HEK293 (cell line): ENCODE results near the gene WRNIP1.

ENCODE experiments used
- BCL11B ChIP-seq: fragments of 450-650 bp; formaldehyde crosslinking; IDR thresholded peaks from 2 replicates; pipeline ENCODE4 v1.5.1; 2016; ENCODE audit warnings: low read depth, missing biosample characterization, missing genetic modification characterization
- MZF1 ChIP-seq: fragments of 450-650 bp; formaldehyde crosslinking; IDR thresholded peaks from 2 replicates; pipeline ENCODE4 v1.5.1; 2017; ENCODE audit warnings: missing biosample characterization, missing genetic modification characterization, borderline replicate concordance
- ZBTB1 ChIP-seq: fragments of 450-650 bp; formaldehyde crosslinking; IDR thresholded peaks from 2 replicates; pipeline ENCODE4 v1.5.1; 2016; ENCODE audit warnings: missing biosample characterization, missing genetic modification characterization
- TF ChIP-seq, protein P1 (sequence below): fragments of 450-650 bp; formaldehyde crosslinking; IDR thresholded peaks from 2 replicates; pipeline ENCODE4 v1.5.1; 2016; ENCODE audit warnings: missing biosample characterization, missing genetic modification characterization
- TF ChIP-seq, protein P2 (sequence below): fragments of 450-650 bp; formaldehyde crosslinking; IDR thresholded peaks from 2 replicates; pipeline ENCODE4 v1.5.1; 2016; ENCODE audit warnings: missing biosample characterization, missing genetic modification characterization
- TF ChIP-seq, protein P3 (sequence below): fragments of 450-650 bp; IDR thresholded peaks from 2 replicates; pipeline ENCODE4 v1.5.1; 2018; ENCODE audit warnings: missing biosample characterization, mild to moderate bottlenecking, missing genetic modification characterization

DNA sequence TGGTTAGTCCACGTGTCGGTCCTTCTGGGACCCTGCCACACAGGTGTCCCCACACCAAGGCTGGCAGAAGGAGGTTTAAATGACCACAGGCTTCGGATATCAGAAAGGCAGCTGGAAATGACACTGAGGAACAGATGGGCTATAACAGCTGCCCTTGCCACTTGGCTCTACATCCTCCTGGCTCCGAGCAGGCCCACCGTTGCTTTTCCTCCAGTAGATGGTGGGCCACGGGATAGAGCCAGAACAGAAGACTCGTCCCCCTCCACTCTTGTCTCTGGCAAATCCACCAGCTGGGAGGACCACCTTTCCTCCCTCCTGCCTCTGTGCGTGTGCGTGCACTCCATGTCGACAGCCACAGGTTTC lies 17.6 kb downstream of the WRNIP1 start:
- TF ChIP-seq, protein P1, sequence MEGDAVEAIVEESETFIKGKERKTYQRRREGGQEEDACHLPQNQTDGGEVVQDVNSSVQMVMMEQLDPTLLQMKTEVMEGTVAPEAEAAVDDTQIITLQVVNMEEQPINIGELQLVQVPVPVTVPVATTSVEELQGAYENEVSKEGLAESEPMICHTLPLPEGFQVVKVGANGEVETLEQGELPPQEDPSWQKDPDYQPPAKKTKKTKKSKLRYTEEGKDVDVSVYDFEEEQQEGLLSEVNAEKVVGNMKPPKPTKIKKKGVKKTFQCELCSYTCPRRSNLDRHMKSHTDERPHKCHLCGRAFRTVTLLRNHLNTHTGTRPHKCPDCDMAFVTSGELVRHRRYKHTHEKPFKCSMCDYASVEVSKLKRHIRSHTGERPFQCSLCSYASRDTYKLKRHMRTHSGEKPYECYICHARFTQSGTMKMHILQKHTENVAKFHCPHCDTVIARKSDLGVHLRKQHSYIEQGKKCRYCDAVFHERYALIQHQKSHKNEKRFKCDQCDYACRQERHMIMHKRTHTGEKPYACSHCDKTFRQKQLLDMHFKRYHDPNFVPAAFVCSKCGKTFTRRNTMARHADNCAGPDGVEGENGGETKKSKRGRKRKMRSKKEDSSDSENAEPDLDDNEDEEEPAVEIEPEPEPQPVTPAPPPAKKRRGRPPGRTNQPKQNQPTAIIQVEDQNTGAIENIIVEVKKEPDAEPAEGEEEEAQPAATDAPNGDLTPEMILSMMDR, result no peak
- TF ChIP-seq, protein P2, sequence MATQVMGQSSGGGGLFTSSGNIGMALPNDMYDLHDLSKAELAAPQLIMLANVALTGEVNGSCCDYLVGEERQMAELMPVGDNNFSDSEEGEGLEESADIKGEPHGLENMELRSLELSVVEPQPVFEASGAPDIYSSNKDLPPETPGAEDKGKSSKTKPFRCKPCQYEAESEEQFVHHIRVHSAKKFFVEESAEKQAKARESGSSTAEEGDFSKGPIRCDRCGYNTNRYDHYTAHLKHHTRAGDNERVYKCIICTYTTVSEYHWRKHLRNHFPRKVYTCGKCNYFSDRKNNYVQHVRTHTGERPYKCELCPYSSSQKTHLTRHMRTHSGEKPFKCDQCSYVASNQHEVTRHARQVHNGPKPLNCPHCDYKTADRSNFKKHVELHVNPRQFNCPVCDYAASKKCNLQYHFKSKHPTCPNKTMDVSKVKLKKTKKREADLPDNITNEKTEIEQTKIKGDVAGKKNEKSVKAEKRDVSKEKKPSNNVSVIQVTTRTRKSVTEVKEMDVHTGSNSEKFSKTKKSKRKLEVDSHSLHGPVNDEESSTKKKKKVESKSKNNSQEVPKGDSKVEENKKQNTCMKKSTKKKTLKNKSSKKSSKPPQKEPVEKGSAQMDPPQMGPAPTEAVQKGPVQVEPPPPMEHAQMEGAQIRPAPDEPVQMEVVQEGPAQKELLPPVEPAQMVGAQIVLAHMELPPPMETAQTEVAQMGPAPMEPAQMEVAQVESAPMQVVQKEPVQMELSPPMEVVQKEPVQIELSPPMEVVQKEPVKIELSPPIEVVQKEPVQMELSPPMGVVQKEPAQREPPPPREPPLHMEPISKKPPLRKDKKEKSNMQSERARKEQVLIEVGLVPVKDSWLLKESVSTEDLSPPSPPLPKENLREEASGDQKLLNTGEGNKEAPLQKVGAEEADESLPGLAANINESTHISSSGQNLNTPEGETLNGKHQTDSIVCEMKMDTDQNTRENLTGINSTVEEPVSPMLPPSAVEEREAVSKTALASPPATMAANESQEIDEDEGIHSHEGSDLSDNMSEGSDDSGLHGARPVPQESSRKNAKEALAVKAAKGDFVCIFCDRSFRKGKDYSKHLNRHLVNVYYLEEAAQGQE, result no peak
- TF ChIP-seq BCL11B (tag by site-specific recombination), result no peak
- TF ChIP-seq MZF1 (tag by site-specific recombination), result no peak
- no peak for TF ChIP-seq ZBTB1
- TF ChIP-seq, protein P3, sequence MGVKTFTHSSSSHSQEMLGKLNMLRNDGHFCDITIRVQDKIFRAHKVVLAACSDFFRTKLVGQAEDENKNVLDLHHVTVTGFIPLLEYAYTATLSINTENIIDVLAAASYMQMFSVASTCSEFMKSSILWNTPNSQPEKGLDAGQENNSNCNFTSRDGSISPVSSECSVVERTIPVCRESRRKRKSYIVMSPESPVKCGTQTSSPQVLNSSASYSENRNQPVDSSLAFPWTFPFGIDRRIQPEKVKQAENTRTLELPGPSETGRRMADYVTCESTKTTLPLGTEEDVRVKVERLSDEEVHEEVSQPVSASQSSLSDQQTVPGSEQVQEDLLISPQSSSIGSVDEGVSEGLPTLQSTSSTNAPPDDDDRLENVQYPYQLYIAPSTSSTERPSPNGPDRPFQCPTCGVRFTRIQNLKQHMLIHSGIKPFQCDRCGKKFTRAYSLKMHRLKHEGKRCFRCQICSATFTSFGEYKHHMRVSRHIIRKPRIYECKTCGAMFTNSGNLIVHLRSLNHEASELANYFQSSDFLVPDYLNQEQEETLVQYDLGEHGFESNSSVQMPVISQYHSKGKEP, result no peak
